Nephron progenitor cell (in vitro differentiated cells): ENCODE measurements around the gene PRELID1.

Source experiments
- DNase-seq: peaks from one replicate; pipeline ENCODE4 v3.0.0; 2021
- H3K27ac Mint-ChIP-seq: 2 replicates; pipeline ENCODE4 v1.8.0; 2021; ENCODE audit warnings: mild to moderate bottlenecking, moderate library complexity, mixed read lengths
- H3K27me3 Mint-ChIP-seq: 2 replicates; pipeline ENCODE4 v1.8.0; 2021; ENCODE audit warnings: mild to moderate bottlenecking, low read depth, mixed read lengths; ENCODE audit not compliant: poor library complexity
- H3K36me3 Mint-ChIP-seq: 2 replicates; pipeline ENCODE4 v1.8.0; 2021; ENCODE audit warnings: low read depth, mixed read lengths
- H3K4me1 Mint-ChIP-seq: 2 replicates; pipeline ENCODE4 v1.8.0; 2021; ENCODE audit warnings: mixed read lengths
- H3K4me3 Mint-ChIP-seq: 2 replicates; pipeline ENCODE4 v1.8.0; 2021; ENCODE audit warnings: mild to moderate bottlenecking, moderate library complexity, mixed read lengths
- H3K9me3 Mint-ChIP-seq: 2 replicates; pipeline ENCODE4 v1.8.0; 2021; ENCODE audit warnings: mild to moderate bottlenecking, moderate library complexity, mixed read lengths
- TF ChIP-seq, protein P1 (sequence below): fragments of 200-600 bp; sonication (generic); IDR thresholded peaks from 2 replicates; pipeline ENCODE4 v1.5.0; 2021; ENCODE audit warnings: antibody characterized with exemption

The PRELID1 gene

DNA sequence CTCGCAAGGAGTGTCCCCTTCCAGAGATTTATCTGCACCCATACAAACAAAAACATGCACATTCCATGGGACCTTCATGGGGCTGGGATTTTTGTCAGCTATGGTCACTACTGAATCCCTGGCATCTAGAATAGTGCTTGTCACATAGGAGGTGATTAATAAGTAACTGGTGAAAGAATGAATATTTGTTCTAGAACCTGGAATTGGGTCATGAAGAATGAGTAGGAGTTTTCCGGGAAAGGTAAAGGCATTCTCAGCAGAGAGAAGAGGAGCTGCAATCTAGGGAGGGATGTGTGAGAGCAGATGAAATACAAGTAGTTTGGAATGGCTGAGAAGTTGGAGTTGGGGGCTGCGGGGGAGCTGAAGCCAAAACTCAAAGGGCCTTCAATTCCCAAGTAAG is 50.7 kb downstream of the PRELID1 start:
- no peak overlapping the region for H3K4me3 Mint-ChIP-seq
- no peak for DNase-seq
- peaks cover 30% of the 10 kb centered on the region for H3K4me1 Mint-ChIP-seq
- H3K27ac Mint-ChIP-seq = no peak overlapping the region
- H3K27me3 Mint-ChIP-seq = peaks cover 46% of the 10 kb centered on the region
- H3K9me3 Mint-ChIP-seq = no peaks in the 10 kb centered on the region
- no peaks in the 10 kb centered on the region for H3K36me3 Mint-ChIP-seq
- TF ChIP-seq, protein P1, sequence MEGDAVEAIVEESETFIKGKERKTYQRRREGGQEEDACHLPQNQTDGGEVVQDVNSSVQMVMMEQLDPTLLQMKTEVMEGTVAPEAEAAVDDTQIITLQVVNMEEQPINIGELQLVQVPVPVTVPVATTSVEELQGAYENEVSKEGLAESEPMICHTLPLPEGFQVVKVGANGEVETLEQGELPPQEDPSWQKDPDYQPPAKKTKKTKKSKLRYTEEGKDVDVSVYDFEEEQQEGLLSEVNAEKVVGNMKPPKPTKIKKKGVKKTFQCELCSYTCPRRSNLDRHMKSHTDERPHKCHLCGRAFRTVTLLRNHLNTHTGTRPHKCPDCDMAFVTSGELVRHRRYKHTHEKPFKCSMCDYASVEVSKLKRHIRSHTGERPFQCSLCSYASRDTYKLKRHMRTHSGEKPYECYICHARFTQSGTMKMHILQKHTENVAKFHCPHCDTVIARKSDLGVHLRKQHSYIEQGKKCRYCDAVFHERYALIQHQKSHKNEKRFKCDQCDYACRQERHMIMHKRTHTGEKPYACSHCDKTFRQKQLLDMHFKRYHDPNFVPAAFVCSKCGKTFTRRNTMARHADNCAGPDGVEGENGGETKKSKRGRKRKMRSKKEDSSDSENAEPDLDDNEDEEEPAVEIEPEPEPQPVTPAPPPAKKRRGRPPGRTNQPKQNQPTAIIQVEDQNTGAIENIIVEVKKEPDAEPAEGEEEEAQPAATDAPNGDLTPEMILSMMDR = no peak

DNA sequence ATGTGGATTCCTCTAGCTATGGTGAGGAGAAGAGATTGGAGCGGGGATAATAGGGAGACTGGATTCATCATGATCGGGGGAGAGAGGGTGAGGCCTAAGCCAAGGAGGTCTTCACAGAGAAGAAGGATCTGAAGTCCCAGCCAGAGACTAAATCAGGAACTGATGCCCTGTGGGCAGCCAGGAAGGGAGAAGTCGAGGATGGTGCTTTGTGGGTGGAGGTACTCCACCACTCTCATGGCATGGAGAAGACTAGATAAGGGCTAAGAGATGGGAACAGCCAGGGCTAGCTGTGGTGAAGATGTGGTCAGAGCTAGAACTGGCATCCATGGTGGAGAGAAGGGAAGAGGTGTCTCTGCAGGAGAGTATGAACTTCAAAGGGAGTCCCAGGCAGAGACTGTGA is 51.1 kb downstream of the PRELID1 start:
- DNase-seq = no peak
- Mint-ChIP-seq H3K9me3 (no peaks in the 10 kb centered on the region), H3K4me1 (peaks cover 26% of the 10 kb centered on the region), H3K27me3 (peaks cover 50% of the 10 kb centered on the region), H3K27ac (no peak overlapping the region), H3K4me3 (no peak overlapping the region), H3K36me3 (no peaks in the 10 kb centered on the region)
- TF ChIP-seq, protein P1 = no peak

GRCh38 chr5:177355162-177355867 is 51.7 kb downstream of the PRELID1 start:
- Mint-ChIP-seq H3K4me1 (peaks cover 20% of the 10 kb centered on the region), H3K9me3 (no peaks in the 10 kb centered on the region), H3K27ac (no peak overlapping the region), H3K36me3 (no peaks in the 10 kb centered on the region), H3K4me3 (no peak overlapping the region), H3K27me3 (peaks cover 52% of the 10 kb centered on the region)
- TF ChIP-seq, protein P1 = no peak
- DNase-seq = no peak

GRCh38 chr5:177355868-177356168 is 52.2 kb downstream of the PRELID1 start:
- no peaks in the 10 kb centered on the region for H3K36me3 Mint-ChIP-seq
- H3K4me1 Mint-ChIP-seq = peaks cover 15% of the 10 kb centered on the region
- H3K27me3 Mint-ChIP-seq = peaks cover 52% of the 10 kb centered on the region
- TF ChIP-seq, protein P1 = no peak
- DNase-seq = no peak
- H3K9me3 Mint-ChIP-seq = no peaks in the 10 kb centered on the region
- H3K4me3 Mint-ChIP-seq = no peak overlapping the region
- H3K27ac Mint-ChIP-seq = no peak overlapping the region
